Umbilical cord (tissue), 2 donors: ENCODE results near the gene FAM107B. TPM values are rescaled to one million over a fixed set of nuclear protein-coding genes. Genes with fewer than 3 reads are reported as not detected.

Experiments used
- DNase-seq: peaks from one replicate; pipeline ENCODE4 v3.0.0-alpha.2; 2015; ENCODE audit warnings: low spot score
- total RNA-seq: library from RNA; depleted of rRNA; stranded (reverse); fragments of >200 nt; gene quantifications from one replicate; pipeline ENCODE4 v1.2.3, GENCODE V29; 2014; ENCODE audit warnings: low replicate concordance; ENCODE audit not compliant: insufficient read depth

Gene FAM107B
- total RNA-seq, 1 donor from 2014 or later = 27.4 TPM

DNA sequence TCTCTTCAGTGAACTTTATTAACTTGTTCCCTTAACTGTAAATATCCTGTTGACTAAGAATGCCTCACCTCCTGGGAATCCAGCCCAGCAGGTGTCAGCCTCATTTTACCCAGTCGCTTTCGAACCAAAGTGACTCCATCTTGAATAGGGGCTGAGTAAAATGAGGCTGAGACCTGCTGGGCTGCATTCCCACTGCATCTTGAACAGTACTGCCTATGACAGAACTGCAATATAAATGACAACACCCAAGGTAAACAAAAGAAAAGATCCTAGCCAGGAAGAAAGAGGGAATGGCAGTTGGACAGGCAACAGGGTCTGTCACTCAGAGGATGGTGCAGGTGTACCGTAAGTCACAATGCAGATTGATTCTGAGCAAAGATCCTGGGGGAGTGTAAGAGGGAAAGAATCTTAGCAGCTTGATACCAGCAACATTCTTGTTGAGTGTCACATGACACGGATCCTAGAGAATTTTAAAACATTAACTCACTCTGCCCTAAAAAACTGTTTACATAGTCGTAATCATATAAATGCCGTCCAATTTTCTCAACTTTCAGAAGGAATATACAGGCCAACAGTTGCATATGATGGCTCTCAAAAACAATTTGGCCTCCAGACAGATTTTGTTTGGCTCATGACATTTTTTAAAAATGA lies 4.4 kb upstream of the FAM107B start:
- DNase-seq = no peak

DNA sequence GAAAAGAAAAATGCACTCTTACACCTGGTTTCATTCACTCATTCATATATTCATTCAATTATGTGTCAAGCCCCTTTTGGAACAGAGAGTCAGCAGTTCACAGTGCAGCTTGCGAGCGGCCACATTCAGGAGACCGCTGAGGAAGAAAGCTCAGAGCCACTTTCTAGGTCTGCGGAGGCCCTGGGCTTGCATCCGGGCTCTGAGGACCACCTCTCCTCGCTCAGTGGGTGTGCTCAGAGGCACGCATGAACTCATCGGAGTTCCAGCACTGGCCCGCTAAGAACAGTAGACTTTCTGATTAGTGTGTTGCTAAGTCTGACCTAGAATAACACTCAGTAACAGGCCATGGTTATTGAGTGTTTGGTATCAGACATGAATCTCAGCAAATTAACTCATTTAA lies 1.8 kb upstream of the FAM107B start:
- no peak for DNase-seq

DNA sequence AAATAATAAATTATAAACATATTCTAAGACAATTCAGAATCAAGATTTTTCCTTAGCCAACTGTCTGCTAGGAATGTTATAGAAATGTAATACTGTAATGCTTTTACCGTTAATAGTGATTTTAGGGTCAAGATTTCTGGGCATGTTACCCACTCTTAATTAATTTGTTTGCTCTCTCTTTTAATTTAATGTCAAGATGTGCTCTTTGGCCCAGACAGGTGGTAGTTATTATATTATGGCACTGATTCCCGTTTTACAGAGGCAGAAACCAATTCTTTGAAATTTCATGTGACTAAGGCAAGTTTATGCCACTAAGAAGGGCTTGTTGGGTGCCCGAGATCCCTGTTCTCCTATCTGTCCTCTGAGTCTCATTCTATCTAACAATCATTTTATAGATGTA lies 959 bp upstream of the FAM107B start:
- DNase-seq = no peak

DNA sequence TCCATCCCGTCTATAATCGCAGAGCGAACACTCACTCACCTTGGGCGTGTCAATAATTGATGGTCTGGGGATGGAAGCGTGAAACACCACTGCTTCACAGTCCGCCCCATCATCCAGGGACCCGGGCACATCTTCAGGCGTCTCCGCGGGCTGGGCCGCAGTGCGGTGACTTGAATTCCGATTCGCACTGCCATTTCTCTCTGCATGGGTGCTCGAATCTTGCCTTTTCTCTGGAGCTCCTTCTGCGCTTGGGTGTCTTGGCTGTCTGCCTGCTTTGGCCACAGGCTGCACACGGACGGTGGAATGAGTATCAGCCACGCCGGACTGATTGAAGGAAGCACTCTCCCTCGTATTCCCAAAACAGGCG lies 500 bp downstream of the FAM107B start:
- no peak for DNase-seq

DNA sequence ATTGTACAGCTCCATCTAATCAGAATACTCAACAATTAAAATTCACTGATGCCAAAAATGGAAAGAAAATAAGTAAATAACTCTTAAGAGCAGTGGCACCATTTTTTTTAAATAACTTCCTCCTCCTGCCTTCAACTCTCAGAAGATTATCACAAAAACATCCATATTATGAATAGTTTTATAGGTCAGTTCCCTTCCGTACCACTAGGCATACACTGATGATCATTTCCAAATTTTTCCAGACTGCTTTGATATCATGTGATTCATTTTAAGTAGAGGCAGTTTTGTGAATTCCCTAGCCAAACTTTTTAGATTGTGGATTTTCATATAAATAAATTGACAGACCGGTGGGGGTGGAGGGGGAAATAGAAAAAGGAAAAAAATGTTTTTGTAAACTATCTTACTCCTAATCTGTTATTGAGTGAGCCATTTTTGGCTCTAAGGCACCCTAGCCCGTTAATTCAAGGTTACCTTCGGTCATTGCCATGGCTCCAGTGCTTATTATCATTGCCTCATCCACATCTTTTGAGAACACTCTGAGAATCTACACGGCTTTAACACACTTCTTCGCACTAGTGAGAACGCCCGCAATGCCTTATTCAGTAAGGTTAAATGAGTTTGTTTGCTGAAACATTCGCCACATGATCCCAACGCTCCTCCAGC lies 1.0 kb downstream of the FAM107B start:
- DNase-seq = no peak

DNA sequence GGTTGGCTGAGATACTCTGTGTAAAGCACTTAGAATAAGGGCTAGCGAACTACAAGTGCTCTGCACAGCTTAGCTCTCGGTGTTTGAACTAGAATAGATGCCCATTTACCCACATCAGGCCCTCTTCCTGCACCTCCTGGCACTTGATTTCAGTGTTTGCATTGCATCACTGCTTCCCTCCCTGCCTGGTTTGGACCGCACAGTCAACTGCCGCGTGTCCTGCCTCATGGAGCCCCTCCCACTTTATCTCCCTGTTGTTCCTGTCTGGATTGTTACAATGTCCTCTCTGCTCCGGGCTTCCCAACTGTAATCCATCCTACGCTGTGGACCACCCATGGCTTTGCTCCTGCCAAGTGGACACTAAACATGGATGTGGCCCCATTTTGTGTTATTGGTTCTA lies 2.3 kb downstream of the FAM107B start:
- no peak for DNase-seq

DNA sequence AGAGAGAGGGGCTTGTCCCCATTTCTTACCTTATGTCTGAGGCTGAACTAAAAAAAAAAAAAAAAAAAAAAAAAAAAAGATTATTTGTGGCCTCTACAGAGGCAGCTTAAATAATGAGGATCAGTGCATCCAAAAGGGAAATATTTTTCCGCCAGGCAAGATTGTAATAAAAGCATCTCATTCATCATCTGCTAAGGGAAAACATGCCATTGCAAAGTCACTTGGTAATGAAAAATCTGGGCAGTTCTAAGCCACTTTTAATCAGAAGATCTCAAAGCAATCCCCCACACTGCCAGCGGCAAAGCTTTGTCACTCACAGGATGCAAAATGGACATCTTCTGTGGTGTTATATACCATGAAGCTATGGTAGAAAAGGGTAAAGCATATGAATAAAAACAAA lies 3.8 kb downstream of the FAM107B start:
- DNase-seq = no peak

DNA sequence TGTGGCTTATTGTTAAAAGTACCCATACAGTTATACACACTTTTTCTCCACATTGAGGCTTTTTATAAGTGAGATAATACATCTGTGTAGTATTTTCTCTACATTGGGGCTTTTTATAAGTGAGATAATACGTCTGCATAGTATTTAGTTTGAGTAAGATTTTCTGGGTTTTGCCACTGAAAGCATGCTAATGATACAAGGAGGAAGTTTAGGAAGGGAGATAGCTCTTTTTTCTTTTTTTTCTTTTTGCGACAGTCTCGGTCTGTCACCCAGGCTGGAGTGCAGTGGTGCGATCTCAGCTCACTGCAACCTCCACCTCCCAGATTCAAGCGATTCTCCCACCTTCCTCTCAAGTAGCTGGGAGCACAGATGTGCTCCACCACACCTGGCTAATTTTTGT lies 13.3 kb downstream of the FAM107B start:
- no peak for DNase-seq

DNA sequence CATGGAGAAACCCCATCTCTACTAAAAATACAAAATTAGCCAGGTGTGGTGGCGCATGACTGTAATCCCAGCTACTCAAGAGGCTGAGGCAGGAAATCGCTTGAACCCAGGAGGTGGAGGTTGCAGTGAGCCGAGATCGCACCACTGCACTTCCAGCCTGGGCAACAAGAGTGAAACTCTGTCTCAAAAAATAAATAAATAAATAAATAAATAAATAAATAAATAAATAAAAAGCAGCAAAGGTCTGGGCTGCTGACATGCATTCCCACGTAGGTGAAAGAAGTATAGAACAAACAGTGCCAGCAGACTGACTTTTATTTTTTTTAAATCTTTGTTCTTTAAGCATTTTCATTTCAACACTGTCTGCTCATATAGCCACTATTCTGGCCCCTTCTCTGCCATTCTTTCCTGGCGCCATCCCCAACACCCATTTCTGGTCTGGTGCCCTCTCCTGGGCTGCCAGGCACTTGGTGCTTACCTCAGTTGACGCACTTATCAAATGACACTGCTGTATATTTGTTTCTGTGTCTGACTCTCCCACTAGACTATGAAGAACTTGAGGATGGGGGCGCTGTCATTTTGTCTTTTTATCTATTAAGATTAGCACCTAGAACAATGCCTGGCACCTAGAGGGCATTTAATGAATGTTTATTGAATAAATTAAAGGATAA lies 15.6 kb downstream of the FAM107B start:
- no peak for DNase-seq

DNA sequence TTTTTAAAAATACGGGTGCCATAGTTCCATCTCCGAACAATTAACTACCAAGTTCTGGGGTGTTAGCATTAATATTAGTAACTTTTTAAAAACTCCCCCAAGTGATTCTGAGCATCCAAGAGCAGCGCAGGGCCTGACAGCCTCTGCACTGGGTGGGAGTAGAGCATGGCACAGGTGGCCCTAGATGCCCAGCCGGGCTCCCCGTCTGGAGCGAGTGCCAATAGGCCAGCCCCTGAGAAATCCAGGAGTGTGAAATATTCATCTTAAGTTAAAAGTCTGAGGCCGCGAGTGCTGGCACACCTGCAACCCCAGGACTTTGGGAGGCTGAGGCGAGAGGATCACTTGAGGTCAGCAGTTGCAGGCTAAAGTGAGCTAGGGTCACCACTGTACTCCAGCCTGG lies 16.2 kb downstream of the FAM107B start:
- DNase-seq = no peak

DNA sequence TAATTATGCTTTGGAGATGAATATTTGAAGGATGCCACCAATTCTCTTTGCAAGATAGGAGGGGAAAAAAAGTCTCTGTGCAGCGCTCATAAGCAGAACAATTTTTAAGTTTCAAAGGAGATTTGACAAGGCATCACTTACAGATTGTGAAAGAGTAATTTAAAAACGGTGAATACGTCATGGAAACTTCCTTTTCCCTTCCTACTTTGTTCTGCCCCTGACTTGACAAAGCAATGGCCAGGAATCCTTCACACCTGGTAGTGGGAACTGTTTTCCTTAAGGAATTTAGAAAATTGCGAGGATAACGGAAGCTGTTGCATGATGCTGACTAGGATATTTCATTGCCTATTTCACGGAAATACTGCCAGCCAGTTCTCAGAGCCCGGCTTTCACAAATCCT lies 16.7 kb downstream of the FAM107B start:
- no peak for DNase-seq

DNA sequence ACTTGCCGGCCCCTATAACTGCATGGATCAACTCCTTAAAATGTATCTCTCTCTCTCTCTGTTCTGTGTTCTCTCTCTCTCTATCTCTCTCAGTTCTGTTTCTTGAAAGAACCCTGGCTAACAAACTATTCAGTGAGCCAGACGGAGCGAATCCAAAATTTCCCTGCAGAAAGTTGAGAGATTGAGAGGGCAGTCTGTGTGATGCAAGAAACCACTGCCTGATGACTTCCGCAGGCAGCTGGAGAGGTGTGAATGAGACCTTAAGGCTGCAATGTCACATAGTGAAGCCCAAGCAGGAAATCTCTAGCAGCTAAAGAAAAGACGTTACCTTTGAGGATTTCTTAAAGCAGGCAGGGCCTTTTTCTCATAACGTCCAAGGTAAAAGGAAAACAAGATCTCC lies 17.3 kb downstream of the FAM107B start:
- DNase-seq = no peak

DNA sequence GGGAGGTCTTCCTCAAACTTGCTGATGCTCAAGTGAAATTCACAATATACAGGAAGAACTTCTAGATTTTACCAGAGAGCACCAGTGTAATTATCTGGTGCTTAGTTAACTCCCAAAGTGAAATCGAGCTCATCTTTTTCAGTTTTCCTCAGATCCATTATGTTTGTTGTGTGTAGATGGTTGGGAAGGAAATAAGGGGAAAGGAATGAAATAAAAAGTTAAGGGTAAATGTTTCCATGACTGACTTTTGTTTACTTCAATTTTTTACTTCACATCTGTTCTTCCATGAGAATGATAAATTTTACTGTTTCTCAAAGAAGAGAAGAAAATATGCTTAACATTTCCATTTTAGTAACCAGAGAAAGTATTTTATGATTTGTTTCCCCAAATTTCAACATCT lies 21.3 kb downstream of the FAM107B start:
- DNase-seq = no peak

DNA sequence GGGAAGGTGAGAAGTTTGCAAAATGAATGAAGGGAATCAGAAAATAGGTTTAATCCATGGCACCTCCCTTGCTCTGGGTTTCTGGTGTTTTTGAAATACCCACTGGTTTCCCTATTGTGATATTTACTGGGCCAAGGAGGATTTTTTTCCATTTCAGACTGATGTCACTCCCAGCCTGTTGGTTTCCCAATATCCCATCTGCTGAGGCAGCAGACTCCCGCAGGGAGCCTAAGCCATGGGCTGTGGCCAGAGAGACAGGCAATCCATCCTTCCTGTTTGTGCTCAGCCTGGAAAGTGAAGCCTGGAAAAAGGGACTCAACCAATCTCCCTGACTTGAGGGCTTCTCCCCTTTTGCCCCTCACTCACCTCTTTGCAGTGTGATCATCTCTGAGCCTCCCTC lies 22.8 kb downstream of the FAM107B start:
- peak; percentile 79 for DNase-seq

DNA sequence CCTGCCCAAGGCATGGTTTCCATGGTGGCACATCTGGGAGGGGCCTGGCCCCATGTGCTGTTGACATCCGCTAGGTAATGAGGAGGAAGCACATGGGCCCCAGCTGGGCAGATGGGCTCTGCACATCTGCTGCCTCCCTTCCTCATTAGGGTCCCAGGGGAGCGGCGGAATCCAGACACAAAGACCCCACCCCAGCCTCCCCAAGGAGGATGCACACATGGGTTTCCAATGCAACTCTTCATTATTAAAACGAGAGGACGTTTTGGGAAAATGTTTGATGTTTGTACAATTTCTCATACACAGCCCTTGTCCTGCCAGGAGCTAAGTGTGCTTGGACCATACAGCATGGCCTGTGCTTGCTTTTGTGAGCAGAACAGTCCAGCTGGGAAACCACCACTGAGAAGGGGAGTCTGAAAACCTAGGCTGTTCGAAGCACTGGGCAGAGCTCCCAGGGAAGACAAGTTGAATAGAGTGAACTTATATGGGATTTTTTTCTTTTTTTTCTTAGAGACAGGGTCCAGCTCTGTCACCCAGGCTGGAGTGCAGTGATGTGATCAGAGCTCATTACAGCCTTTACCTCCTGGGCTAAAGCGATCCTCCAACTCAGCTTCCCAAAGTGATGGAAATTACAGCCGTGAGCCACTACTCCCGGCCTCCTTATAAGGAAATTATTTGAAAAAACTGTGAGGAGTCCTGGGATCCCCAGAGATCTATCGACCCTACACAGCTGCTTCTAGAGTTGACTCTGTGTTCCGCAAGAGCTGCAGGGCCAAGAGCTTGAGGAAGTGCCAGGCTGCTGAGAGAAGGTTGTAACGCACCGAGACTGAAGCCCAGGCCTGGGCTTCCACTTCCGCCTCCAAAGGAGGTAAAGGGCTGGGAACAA lies 23.4 kb downstream of the FAM107B start:
- DNase-seq = peak; percentile 51

DNA sequence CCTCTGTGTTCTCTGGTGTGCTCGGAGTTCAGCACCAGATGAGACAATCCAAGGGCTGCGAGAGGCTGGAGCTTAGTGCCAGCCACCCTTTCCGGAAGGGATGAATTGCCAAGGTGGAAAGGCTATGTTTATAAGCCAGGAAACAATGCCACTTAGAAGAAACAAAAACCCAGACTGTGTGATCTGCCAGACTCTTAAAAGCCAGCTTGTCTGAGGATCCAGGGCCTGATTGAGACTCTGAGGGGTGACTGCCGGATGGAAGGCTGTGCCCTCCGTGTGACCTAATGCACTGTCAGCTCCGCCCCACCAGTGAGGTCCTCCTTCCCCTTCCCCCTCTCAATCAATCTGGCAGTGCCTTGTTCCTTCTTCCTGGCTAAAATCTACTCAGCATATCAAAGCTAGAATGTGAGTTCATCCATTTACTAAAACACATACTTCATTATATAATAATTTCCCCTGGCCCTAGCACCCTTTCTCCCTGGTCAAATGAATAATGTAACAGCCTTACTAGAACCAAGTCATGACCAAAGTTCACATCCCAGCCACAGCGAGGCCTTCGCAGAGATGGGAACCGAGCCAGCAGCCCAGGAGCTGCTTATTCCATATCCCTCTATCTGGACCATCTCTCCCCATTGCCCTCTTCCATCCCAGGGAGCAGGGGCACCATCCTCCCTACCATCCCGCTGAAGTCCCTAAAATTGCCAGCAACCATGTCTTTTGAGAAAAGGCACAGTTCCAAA lies 25.5 kb downstream of the FAM107B start:
- peak; percentile 49 for DNase-seq

DNA sequence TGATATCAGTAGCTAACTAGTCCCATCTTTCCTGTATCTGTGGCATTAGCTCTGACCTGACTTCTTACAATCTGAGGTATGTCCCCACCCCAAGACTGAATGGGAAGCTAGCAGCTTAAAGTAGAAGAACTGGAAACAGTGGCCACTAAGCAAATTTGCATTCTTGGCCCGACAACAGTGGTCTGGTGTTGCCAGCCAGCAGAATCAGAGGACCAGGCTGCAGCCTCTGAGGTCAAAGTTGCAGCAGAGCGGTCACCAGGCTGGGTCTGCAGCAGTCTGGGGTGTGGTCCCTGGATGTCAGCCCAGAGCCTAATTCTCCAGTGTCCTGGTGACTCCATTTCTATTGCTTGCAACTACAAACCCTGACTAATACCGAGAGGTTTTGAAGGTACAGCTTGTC lies 26.3 kb downstream of the FAM107B start:
- DNase-seq = peak; percentile 11

DNA sequence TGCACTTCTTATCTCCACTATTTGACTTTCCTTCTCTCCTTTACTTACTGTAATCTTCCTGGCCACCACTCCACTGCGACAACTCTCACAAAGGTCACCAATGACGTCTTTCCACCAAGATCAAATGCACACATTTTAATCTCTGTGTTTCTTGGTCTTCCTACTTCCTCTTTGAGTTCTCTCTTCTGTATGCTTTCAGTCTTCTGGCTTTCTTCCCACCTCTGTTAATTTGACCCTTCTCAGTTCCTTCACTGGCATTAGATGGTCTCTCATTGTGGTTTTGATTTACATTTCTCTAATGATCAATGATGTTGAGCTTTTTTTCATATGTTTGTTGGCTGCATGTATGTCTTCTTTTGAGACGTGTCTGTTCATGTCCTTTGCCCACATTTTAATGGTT lies 31.9 kb downstream of the FAM107B start:
- DNase-seq = no peak

DNA sequence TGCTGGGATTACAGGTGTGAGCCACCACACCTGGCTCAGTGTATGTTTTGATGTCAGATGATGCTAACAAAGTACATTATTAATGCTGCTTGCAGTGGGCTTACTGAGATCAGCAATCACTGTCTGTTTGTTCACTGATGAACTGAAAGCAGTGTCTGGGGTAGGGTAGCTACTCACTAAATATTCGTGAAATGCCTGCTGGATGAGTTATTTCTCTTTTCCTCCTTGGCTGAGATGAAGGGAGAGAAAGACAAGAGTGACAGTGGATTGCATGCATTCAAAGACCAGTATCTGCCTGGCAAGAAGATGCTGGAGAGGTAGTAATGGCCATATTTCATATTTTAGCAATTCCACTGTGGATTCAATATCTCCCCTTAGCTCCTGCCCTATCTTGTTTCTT lies 32.3 kb downstream of the FAM107B start:
- DNase-seq = no peak

DNA sequence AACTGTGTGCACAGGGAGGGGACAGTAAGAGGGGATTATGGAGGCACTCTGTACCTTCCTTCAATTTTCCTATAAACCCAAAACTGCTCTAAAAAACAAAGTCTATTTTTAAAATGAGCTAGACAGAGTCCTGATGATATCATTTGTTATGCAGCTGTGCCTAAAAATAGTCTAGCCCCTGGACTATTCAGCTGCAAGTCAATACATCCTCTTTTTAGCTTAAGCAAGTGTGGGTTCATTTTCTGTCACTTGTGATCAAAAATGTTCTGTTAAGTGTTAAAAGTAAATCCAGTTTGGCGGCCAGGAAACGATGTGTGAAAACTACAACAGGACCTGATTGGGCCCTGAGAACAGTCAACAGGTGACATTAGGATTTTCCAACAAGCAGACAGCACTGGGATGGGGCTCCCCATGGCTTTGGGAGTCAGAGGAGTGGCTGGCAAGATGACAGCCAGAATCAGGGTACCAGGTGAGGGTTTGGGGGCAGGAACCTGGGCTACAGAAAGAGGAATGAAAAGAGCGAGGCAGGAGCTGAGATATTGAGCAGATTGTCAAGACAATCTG lies 33.9 kb downstream of the FAM107B start:
- peak; percentile 26 for DNase-seq
